GM10266 (cell line): ENCODE data around the gene LTK.
A peak's percentile ranks its signal among the peaks of the same experiment; 100 is the strongest.

Experiments
- DNase-seq: peaks from one replicate; pipeline ENCODE4 v3.0.0; 2012; ENCODE audit errors: extremely low spot score
- TF ChIP-seq, protein P1 (sequence below): IDR thresholded peaks from 2 replicates; pipeline ENCODE4 v1.5.1; 2012; ENCODE audit warnings: mild to moderate bottlenecking, low read depth; ENCODE audit not compliant: control insufficient read depth, insufficient read depth; ENCODE audit errors: missing control alignments

Gene LTK

DNA sequence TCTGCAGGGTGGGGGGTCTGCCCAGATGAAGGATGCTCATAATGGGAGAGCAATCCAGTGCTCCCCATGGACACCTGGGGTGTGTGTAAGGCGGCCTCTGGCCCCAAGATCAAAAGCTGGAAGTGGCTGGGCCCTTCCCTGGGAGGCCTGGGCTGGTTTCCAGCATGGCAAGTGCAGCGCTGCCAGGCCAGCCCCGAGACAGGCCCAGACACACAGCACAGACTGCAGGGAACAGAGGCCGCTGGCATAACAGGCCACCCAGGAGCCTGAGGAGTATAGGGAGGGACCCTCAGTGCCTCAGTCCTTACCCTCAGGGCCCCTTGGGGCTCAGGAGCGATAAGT, 10.0 kb downstream of the LTK start:
- peak; percentile 23 for DNase-seq
- TF ChIP-seq, protein P1, sequence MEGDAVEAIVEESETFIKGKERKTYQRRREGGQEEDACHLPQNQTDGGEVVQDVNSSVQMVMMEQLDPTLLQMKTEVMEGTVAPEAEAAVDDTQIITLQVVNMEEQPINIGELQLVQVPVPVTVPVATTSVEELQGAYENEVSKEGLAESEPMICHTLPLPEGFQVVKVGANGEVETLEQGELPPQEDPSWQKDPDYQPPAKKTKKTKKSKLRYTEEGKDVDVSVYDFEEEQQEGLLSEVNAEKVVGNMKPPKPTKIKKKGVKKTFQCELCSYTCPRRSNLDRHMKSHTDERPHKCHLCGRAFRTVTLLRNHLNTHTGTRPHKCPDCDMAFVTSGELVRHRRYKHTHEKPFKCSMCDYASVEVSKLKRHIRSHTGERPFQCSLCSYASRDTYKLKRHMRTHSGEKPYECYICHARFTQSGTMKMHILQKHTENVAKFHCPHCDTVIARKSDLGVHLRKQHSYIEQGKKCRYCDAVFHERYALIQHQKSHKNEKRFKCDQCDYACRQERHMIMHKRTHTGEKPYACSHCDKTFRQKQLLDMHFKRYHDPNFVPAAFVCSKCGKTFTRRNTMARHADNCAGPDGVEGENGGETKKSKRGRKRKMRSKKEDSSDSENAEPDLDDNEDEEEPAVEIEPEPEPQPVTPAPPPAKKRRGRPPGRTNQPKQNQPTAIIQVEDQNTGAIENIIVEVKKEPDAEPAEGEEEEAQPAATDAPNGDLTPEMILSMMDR: no peak

DNA sequence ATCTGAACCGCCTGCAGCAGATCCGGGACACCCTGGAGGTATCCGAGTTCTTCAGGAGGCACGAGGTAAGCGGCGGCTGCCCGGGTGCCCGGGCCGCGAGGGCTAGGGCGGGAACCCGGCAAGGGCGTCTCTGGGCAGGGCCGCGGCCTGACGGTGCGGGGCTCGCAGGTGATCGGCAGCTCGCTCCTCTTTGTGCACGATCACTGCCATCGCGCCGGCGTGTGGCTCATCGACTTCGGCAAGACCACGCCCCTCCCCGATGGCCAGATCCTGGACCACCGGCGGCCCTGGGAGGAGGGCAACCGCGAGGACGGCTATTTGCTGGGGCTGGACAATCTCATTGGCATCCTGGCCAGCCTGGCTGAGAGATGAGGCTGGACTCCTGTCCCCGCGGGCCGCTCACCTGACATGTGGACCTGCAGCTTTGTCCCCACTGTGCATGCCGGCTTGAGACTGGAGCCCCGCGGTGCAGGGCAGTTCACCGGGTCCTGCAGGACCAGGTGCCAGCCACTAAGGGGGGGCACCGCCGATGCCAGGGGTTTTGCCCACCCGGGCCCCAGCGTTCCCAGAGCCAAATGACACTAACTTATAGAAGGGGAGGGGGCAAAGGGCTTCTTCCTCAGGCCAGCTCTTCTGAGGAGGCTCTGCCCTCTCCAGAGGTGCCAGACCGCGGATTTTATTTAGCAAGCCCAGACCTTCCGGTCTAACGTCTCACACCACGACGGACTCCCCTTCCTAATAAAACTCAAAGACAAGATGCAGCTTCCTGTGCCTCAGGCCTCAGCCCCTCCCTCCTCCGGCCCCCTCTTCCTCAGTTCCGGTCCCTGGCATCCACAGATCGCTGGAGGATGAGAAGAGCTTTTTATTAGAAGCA, 10.6 kb downstream of the LTK start:
- TF ChIP-seq, protein P1: no peak
- DNase-seq: peak; percentile 28

- TF ChIP-seq, protein P1: no peak
- DNase-seq: peak; percentile 50
These were observed 11.5 kb downstream of the LTK start for GRCh38 chr15:41501931-41502794.

- TF ChIP-seq, protein P1: no peak
- DNase-seq: peak; percentile 49
These were observed 12.3 kb downstream of the LTK start for GRCh38 chr15:41501191-41501917.

DNA sequence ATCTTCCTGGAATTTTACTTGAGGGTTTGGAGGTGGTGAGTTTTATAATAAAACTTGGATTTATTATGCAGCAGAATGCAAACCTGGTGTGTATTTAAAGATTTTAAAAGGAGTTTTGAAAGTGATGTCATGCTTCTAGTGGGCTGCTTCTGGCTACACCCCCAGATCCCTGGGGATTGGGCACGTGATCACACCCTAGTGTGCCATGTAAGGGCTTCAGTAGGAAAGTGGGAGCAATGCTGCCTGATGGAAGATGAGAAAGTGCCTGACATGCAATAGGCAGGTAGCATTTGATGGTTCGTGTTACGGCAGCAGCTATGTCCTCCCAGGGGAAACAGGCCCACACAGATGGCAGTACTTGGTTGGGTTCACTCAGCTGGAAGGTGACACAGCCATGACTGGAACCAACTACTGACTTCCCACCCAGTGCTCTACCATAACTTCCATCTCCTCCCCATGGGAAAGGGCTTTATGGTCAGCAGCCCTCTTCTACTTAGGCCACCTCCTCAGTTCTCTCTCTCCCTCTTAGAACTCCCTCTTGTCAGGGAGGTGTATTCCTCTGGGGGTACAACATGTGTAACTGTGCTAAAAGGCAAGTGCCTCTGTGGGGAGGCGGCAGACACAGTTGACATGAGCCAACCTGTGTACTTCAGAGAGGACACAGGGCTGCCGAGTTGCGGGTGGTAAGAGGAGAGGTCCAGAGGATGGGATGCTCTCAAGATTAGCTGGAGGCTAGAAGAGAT, 14.3 kb downstream of the LTK start:
- TF ChIP-seq, protein P1: no peak
- peak; percentile 23 for DNase-seq

GRCh38 chr15:41498657-41499056, 15.0 kb downstream of the LTK start:
- TF ChIP-seq, protein P1: no peak
- no peak for DNase-seq
